NCI-H345 (cell line): ENCODE data around the gene LRRC14B.
"Not testable (repeated sequence)": the region's sequence is repeated elsewhere in the genome, so short reads cannot be mapped to it uniquely, and the experiment has no call there.

Experiments
- DNase-seq: peaks from one replicate; lab custom pipeline; 2025; lab: John Stamatoyannopoulos, UW

LRRC14B gene

DNA sequence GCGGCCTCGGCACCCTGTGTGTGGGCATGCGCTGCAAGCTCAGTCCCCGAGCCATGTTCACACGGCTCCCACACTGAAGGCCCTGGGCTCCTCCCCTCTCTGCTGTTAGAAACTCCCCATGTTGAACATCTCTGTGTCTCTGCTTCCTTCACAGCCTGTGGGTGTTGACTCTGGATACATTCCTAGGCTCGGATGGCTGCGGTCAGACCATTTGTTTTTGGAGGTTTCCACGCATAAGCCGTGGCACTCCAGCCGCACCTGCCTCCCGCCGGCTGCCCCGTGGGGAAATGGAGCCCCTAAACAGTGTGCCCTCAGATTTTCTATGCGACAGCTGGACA lies 31.2 kb upstream of the LRRC14B start:
- no peak for DNase-seq

DNA sequence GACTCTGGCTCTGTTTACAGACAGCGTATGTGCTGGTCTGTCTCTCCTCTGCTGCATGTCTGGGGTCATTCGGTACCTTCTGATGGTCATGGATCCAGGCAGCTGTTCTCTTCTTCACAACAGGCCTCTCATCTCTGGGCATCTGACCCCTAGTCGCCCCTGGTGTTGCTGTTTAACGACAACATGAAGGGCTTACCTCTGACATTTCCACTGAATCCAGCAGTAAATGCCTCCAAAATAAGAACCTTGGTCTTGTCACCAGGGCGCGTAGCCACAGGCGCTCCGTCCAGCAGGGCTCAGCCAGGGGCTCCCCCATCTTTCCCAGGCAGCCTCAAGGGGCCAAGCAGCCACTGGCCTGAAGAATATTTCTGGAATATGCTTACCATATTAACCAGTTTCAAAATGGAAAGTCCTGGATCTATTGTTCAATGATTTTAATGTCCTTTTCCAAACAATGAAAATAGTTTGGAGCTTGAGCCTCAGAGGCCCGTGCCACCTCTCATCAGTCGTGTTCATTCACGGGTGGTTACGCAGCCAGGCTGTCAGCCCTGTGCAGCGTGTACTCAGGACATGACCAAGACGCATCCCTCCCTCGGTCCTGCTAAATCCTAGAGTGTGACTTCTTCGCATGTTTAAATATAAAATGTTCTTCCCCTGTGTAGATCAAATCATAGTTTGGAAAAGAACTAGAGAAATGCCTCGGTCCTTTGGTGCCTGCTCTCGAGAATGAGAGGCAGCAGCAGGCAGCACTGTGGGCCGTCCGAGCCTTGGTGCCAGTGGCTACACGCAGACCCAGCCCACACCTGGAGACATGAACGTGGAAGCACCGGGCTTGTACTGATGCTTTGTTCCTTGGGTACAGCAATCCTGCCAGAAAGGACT lies 30.1 kb upstream of the LRRC14B start:
- DNase-seq, result no peak

DNA sequence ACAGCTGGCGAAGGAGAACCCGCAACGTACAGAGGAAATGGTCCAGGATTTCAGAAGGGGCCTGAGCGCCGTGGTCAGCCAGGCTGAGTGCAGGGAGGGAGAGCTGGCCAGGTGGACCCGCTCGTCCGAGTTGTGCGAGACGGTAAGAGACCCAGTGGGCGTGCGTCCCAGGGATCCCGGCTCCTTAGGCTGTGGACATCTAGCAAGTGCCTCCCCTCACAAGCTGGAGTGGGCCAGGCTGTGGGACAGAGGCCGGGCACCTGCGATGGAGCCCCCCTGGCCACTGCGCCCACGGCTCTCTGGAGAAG lies 29.5 kb upstream of the LRRC14B start:
- no peak for DNase-seq

DNA sequence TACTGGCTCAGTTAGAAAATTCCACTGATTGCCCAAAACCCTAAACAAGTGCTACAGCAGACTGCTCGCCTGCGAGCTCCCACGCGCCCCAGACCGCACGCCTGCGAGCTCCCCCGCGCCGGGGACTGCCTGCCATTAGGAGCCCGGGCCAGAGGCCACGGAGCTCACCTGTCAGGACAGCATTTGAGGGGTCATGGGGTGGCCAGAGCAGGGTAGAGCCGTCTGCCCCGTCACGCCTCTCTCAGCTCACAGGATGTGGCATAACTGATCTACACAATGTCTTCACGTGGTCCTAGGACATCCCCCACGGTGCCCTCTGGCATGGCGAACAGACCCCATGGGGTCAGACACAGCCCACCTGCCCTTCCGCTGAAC lies 29.1 kb upstream of the LRRC14B start:
- no peak for DNase-seq

DNA sequence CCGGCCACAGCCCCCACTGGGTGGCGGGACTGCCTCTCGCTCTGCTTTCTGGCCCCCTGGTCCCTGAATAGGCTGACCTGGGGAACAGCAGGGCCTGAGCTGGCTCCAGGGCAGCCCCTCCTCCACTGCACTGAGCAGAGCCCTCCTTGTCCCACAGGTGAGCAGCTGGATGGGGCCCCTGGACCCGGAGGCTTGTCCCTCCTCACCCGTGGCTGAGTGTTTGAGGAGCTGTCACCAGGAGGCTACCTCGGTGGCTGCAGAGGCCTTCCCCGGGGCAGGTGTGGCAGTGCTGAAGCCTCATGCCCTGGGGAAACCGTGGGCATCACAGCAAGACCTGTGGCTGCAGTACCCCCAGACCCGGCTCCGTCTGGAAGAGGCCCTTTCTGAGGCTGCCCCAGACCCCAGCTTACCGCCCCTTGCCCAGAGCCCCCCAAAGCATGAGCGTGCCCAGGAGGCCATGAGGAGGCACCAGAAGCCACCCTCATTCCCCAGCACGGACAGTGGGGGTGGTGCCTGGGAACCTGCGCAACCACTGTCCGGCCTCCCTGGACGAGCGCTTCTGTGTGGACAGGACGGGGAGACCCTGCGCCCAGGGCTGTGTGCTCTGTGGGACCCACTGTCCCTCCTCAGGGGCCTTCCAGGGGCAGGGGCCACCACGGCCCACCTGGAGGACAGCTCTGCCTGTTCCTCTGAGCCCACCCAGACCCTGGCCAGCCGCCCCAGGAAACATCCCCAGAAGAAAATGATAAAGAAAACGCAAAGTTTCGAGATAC lies 28.5 kb upstream of the LRRC14B start:
- DNase-seq, result no peak

DNA sequence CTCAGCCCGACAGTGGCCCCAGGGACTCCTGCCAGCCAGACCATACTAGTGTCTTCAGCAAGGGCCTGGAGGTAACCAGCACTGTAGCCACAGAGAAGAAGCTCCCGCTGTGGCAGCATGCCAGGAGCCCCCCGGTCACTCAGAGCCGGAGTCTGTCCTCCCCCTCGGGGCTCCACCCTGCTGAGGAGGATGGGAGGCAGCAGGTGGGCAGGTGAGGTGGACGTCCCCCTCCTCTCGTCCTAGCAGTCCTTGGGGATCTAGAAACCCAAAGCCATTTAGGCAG lies 28.0 kb upstream of the LRRC14B start:
- DNase-seq, result no peak

DNA sequence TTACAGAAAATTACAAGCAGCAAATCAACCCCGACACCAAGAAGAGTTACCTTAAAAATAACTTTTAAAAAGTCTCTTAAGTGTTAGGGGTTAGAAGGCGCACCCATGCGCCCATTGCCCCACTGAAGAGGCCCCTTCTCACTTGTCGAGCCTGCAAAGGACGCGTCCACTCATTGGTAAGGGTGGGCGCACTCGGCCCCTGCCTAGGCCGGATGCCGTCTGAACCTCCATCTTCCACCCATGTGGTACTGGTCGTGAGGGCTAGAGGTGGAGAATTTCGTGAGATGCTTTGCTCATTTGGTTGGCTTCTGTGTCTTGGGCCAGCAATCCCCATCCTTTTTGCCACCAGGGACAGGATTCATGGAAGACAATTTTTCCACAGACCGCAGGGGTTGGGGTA lies 27.5 kb upstream of the LRRC14B start:
- no peak for DNase-seq

DNA sequence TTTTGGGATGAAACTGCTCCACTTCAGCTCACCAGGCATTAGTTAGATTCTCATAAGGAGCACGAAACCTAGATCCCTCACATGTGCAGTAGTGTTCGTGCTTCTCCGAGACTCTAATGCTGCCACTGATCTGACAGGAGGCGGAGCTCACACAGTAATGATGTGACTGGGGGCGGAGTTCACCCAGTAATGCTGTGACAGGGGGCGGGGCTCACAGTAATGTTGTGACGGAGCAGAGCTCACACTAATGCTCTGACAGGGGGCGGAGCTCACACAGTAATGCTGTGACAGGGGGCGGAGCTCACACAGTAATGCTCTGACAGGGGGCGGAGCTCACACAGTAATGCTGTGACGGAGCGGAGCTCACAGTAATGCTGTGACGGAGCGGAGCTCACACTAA lies 27.1 kb upstream of the LRRC14B start:
- no peak for DNase-seq

DNA sequence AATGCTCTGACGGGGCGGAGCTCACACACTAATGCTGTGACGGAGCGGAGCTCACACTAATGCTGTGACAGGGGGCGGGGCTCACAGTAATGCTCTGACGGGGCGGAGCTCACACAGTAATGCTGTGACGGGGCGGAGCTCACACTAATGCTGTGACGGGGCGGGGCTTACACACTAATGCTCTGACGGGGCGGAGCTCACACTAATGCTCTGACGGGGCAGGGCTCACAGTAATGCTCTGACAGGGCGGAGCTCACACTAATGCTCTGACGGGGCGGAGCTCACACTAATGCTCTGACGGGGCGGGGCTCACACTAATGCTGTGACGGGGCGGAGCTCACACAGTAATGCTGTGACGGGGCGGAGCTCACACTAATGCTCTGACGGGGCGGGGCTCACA lies 26.5 kb upstream of the LRRC14B start:
- DNase-seq, result not testable (repeated sequence)

DNA sequence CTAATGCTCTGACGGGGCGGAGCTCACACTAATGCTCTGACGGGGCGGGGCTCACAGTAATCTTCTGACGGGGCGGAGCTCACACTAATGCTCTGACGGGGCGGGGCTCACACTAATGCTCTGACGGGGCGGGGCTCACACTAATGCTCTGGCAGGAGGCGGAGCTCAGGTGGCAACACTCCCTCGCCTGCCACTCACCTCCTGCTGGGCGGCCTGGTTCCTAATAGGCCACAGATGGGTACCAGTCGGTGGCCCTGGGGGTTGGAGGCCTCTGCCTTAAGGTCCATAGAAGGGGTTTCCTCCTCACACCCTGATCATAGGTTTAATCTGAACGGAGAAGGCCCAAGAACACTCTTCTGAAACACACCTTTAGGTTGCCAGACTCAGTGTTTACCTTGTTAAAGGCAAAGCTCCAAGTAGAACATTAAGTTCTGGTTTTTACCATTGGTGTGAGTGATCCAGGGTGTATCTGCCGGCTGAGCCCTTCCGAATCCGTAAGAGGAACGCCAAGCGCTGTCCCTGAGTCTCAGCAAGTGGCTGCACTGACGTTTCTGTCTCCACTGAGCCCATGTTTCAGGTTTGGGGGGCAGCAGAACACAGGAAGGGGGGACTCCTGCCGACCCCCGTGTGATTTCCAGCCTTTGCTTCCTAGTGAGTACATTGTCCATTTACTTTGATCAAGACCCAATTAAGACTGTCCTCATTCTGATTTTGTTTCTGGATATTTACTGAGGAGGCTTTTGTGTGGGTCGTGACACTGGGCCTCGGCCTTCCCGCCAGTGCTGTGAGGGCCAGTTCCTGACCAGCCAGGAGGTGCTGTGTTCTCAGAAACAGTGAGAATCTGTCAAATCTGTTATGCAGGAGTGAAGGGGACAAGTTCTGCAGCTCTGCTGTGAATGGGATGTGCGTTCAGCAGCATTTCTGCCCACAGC lies 24.6 kb upstream of the LRRC14B start:
- no peak for DNase-seq

DNA sequence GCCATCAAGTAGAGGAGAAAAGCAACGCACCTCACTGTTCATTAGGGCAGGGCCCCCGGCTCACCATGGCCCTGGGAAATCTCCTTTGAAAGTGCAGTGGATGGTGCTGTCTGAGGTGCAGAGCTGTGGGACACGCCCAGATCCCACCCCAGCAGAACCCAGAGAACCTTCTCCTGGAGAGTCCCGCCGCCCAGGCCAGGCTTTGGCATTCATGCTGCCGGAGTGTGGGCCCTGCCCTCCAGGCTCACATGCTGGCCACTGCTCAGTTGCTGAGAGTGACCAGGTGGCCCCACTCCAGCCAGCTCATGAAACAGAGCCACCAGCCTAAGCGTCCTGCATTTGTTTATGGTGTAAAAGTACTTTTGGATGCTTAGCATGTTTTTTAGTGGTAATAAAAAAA lies 23.8 kb upstream of the LRRC14B start:
- no peak for DNase-seq

DNA sequence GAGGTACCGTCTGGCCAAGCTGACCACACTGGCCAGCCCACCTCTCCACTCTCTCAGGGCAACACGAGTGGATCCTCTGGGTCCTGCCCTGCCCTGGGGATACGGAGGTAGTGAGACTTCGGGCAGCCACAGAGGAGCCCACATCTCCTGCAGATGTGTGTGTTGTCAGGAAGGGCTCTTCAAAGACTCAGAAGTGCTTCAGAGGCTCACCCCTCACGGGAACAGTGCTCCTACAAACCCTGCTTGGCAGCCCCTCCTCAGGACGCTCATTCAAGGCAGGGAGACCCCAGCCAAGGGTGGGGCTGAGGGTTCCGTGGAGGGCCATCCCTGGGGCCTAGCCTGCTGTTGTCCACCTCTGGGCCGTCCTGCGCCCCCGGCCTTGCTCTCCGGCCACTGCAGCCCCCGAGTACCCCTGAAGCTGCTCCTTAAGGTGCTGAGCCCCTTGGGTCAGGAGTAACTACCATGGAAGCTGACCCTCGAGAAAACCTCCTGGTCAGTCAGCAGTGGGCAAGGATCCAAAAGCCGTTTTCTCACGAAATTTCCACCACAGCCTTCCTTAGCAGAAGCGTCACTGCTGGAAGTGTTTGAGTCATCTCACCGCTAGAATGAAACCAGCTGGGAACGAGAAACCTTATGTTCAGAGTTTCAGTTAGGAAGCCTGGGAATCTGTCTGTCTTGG lies 23.2 kb upstream of the LRRC14B start:
- no peak for DNase-seq

DNA sequence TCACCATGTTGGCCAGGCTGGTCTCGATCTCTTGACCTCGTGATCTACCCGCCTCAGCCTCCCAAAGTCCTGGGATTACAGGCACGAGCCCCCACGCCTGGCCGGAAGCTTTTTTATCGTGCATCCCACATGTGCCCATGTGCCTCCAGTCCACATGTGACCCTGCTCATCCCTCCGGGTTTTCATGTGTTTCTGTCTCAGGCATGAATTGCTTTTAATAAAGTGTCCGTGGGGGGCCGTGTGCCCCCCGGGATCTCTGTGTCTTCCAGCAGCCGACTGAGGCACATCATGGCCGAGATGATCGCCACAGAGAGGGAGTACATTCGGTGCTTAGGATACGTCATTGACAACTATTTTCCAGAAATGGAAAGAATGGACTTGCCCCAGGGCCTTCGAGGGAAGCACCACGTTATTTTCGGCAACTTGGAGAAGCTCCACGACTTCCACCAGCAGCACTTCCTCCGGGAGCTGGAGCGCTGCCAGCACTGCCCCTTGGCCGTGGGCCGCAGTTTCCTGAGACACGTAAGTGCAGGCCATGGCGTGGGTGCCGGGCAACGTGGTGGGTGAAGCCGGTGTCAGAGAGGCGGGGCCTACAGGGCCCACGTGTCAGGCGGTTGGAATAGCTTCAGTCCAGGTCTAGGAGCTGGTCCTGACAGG lies 22.1 kb upstream of the LRRC14B start:
- DNase-seq, result no peak

DNA sequence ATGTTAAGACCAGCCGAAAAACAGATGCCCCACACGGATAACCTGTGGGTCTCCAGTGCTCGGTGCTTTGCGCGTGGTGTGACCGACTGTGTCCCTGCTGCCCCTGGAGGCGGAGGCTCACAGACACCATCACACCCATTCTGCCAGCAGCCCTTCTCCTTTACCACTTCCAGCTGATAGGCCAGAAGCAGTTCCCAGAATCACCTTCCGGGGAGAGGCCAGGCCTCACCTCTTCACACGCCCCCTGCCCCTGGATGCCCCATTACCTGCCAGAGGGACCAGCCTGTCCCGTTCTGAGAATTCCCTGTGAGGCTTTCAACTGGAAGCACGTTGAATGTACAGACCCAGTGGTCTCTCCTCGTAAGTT lies 21.6 kb upstream of the LRRC14B start:
- DNase-seq, result no peak

DNA sequence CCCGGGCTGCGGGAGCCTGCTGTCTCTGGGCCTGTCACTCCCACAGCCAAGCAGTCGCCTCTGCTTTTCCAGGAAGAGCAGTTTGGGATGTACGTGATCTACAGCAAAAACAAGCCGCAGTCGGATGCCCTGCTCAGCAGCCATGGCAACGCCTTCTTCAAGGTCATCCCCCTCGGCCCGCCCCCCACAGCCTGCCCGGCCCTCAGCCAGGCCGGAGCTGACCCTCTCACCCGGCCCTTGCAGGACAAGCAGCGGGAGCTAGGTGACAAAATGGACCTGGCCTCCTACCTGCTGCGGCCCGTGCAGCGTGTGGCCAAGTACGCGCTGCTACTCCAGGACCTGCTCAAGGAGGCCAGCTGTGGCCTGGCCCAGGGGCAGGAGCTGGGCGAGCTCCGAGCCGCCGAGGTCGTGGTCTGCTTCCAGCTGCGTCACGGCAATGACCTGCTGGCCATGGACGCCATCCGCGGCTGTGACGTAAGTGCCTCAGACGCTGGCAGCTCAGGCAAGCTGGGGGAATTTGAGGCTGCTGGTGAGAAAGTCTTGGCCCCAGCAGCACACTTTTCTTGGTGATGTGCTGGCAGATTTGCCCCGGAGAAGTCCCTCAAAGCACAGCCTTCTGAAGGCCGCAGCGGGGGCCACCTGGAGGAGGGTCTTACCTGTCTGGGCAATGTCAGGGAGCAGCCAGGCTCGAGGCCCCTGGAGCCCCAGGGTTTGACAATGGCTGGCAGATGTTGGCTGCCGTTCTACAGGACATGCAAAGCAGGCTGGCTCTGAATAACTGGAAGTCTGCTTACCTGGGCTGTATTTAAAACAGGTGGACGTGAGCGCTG lies 20.1 kb upstream of the LRRC14B start:
- DNase-seq, result no peak

DNA sequence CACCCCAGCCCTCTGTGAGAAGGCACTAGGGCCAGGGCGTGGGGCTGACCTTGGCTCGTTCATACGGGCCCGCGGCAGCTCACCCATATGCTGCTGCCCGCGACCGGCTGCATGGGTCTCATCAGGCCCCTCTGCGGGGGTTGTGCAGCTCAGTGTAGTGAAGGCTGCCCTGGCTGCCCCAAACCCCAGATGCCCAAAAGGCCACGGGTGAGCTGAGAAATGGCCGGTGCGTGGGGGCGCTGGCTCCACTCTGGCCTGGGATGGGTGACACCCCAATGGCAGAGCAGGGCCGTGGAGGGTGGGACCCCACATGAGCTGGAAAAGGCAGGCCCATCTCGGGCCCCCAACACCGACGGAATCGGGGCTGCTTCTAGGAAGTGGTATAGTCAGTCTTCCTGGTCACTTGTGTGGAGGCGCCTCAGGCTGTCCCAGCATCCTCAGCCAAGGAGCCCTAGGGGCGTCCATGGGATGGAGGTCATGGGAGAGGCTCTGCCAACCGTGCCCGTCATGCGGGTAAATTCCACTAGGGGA lies 19.4 kb upstream of the LRRC14B start:
- DNase-seq, result no peak

DNA sequence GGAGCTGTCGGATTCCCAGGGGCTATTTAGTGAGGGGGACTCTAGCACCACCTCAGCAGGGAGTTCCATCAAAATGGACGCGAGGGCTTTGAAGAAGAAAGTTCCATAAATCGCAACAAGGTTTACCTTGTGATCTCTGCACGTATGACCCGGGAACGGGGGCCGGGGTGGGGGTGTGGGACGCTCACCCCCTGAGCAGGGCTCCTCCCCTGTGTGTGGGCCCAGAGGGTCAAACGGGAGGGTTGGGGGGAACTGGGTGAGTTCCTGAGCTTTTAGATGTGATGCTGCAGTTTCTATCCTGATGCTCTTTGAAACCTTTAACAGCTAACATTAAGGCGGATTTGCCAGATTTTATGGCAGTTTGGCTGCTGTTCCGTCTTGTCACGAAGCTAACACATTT lies 18.9 kb upstream of the LRRC14B start:
- no peak for DNase-seq

DNA sequence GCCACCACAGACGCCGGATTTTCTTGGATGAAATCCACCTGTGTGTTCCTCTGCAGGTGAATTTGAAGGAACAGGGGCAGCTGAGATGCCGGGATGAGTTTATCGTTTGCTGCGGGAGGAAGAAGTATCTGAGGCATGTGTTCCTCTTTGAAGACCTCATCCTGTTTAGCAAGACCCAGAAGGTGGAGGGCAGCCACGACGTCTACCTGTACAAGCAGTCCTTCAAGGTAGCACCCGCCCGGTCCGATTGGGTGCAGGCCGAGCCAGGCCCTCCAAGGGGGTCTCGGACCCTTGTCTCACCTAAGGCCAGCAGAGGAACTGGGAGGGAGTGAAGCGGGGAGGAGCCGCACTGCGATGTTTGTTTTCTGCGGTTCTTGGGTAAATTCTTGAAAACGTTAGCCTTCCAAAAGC lies 18.4 kb upstream of the LRRC14B start:
- DNase-seq, result no peak

DNA sequence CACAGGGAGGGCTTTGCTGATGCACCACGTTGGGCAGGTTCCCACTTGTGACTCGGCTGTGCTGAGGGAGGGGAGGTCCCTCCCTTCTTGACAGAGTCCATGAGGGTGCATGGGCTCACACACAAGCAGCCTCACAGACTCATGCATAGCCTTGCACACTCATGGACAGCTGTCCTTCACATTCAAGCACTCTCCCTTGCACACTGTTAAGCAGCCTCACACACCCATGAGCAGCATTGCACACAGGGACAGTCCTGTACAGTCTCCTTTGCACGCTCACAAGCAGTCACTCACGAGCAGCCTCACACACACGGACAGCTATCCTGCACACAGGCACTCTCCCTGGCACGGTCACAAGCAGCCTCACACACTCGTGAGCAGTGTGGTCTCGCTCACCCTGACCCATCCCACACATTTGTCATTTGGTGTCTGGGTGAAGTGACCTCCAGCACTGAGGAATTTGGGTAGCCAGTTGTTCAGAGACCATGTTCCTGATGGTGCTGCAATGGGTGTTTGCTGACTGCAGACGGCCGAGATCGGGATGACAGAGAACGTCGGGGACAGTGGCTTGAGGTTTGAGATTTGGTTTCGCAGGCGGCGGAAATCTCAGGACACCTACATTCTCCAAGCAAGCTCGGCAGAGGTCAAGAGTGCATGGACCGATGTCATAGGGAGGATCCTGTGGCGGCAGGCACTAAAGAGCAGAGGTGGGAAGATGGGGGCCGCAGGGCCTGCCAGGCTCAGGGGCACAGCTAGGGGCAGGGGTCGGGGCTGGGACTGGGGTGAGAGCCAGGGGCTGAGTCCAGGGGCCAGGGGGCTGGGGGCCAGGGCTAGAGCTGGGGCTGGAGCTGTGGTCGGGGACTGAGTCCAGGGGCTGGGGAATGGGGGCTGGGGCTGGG lies 17.7 kb upstream of the LRRC14B start:
- no peak for DNase-seq

DNA sequence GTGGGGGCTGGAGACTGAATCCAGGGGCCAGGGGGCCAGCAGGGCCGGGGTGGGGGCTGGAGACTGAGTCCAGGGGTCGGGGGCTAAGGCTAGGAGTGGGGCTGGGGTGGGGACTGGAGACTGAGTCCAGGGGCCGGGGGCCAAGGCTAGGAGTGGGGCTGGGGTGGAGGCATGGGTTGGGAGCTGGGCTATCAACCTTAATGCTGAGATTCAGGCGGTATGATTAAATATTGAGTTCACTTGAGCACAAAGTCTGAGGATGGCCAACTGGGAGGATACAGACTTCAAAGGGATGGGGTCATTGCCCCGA lies 17.0 kb upstream of the LRRC14B start:
- no peak for DNase-seq
